Ishikawa (cell line): Measurements from ENCODE around the gene SYCE1L.

Source experiments
- CEBPB ChIP-seq: IDR thresholded peaks from 2 replicates; pipeline ENCODE4 v1.6.1; 2012
- CREB1 ChIP-seq: IDR thresholded peaks from 2 replicates; pipeline ENCODE4 v1.6.1; 2012; ENCODE audit warnings: low read depth
- EGR1 ChIP-seq: IDR thresholded peaks from 2 replicates; pipeline ENCODE4 v1.6.1; 2012
- EP300 ChIP-seq: IDR thresholded peaks from 2 replicates; pipeline ENCODE4 v1.6.1; 2012; ENCODE audit warnings: borderline replicate concordance
- FOXM1 ChIP-seq: IDR thresholded peaks from 2 replicates; pipeline ENCODE4 v1.6.1; 2012; ENCODE audit warnings: low read depth, borderline replicate concordance
- NFIC ChIP-seq: IDR thresholded peaks from 2 replicates; pipeline ENCODE4 v1.6.1; 2012
- RAD21 ChIP-seq: IDR thresholded peaks from 2 replicates; pipeline ENCODE4 v1.6.1; 2012; ENCODE audit warnings: low read depth
- TAF1 ChIP-seq: IDR thresholded peaks from 2 replicates; pipeline ENCODE4 v1.6.1; 2012; ENCODE audit warnings: low read depth, mild to moderate bottlenecking
- TCF12 ChIP-seq: IDR thresholded peaks from 2 replicates; pipeline ENCODE4 v1.6.1; 2012; ENCODE audit warnings: low read depth
- TEAD4 ChIP-seq: IDR thresholded peaks from 2 replicates; pipeline ENCODE4 v1.6.1; 2012
- YY1 ChIP-seq: IDR thresholded peaks from 2 replicates; pipeline ENCODE4 v1.6.1; 2012; ENCODE audit warnings: low read depth
- ZBTB7A ChIP-seq: IDR thresholded peaks from 2 replicates; pipeline ENCODE4 v1.6.1; 2012; ENCODE audit warnings: low read depth
- TF ChIP-seq, protein P1 (sequence below): IDR thresholded peaks from 2 replicates; pipeline ENCODE4 v1.6.1; 2012; ENCODE audit warnings: low read depth, mild to moderate bottlenecking
- TF ChIP-seq, protein P2 (sequence below): IDR thresholded peaks from 2 replicates; pipeline ENCODE4 v1.6.1; 2012
- TF ChIP-seq, protein P3 (sequence below): IDR thresholded peaks from 2 replicates; pipeline ENCODE4 v1.6.1; 2012

SYCE1L gene, protein sequence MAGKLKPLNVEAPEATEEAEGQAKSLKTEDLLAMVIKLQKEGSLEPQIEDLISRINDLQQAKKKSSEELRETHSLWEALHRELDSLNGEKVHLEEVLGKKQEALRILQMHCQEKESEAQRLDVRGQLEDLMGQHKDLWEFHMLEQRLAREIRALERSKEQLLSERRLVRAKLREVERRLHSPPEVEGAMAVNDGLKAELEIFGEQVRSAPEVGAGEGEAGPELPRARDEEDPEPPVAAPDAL

GRCh38 chr16:77199211-77199610 is at the start of gene SYCE1L:
Gene SYCE1L (plus strand): TSS chr16:77199408. CDS start chr16:77199452, 44 bp downstream.
- no peak for TF ChIP-seq TEAD4
- TF ChIP-seq CEBPB, result no peak
- TF ChIP-seq YY1, result no peak
- TF ChIP-seq NFIC, result no peak
- TF ChIP-seq RAD21, result no peak
- TF ChIP-seq, protein P1, sequence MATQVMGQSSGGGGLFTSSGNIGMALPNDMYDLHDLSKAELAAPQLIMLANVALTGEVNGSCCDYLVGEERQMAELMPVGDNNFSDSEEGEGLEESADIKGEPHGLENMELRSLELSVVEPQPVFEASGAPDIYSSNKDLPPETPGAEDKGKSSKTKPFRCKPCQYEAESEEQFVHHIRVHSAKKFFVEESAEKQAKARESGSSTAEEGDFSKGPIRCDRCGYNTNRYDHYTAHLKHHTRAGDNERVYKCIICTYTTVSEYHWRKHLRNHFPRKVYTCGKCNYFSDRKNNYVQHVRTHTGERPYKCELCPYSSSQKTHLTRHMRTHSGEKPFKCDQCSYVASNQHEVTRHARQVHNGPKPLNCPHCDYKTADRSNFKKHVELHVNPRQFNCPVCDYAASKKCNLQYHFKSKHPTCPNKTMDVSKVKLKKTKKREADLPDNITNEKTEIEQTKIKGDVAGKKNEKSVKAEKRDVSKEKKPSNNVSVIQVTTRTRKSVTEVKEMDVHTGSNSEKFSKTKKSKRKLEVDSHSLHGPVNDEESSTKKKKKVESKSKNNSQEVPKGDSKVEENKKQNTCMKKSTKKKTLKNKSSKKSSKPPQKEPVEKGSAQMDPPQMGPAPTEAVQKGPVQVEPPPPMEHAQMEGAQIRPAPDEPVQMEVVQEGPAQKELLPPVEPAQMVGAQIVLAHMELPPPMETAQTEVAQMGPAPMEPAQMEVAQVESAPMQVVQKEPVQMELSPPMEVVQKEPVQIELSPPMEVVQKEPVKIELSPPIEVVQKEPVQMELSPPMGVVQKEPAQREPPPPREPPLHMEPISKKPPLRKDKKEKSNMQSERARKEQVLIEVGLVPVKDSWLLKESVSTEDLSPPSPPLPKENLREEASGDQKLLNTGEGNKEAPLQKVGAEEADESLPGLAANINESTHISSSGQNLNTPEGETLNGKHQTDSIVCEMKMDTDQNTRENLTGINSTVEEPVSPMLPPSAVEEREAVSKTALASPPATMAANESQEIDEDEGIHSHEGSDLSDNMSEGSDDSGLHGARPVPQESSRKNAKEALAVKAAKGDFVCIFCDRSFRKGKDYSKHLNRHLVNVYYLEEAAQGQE, result no peak

GRCh38 chr16:77157346-77158058 is 41.7 kb upstream of the SYCE1L start:
- TF ChIP-seq CREB1 (no peak), NFIC (no peak), YY1 (no peak), CEBPB (no peak), FOXM1 (no peak), TEAD4 (no peak), TAF1 (no peak), RAD21 (no peak), EGR1 (no peak), TCF12 (no peak), ZBTB7A (no peak), EP300 (no peak)
- TF ChIP-seq, protein P1, result no peak
- TF ChIP-seq, protein P2, sequence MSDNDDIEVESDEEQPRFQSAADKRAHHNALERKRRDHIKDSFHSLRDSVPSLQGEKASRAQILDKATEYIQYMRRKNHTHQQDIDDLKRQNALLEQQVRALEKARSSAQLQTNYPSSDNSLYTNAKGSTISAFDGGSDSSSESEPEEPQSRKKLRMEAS, result no peak
- TF ChIP-seq, protein P3, sequence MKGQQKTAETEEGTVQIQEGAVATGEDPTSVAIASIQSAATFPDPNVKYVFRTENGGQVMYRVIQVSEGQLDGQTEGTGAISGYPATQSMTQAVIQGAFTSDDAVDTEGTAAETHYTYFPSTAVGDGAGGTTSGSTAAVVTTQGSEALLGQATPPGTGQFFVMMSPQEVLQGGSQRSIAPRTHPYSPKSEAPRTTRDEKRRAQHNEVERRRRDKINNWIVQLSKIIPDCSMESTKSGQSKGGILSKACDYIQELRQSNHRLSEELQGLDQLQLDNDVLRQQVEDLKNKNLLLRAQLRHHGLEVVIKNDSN, result no peak

- TF ChIP-seq ZBTB7A (no peak), FOXM1 (no peak), YY1 (no peak), EP300 (no peak), TEAD4 (no peak), TCF12 (no peak), NFIC (no peak), TAF1 (no peak), CEBPB (no peak)
- TF ChIP-seq, protein P1, result no peak
- TF ChIP-seq, protein P2, result no peak
- TF ChIP-seq, protein P3, result no peak
These were observed 40.9 kb upstream of the SYCE1L start for GRCh38 chr16:77158293-77158692.

DNA sequence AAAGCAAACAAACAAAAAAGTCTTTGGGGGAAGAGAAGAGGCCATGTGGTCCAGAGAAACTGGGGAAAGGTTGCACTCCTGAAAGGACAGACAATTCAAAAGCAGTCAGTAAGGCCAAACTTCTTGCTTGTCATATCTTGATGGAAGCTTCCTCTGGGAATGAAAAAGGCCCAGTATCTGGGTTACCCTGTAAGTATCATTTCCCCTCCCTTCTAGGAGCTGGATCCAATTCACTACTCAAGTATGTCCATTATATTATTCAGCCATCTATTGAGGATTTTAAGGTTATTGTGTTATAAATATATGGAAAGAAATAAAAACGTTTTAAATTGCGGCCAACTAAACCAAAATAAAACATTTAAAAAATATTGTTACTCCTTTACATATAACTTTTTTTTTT is 34.2 kb upstream of the SYCE1L start:
- TF ChIP-seq TEAD4 (no peak), CREB1 (no peak), ZBTB7A (no peak), RAD21 (no peak), CEBPB (no peak)
- TF ChIP-seq, protein P1, result no peak
- TF ChIP-seq, protein P2, result no peak
